Measurements from ENCODE around the gene SCD.
"Not testable (repeated sequence)": the region's sequence is repeated elsewhere in the genome, so short reads cannot be mapped to it uniquely, and the experiment has no call there.

SCD gene

GRCh38 chr10:100346765-100347567, at the start of gene SCD:
TSS of gene SCD (plus strand) at chr10:100347233. CDS start at chr10:100347505, 272 bp downstream.
- peak; percentile 86 for DNase-seq (ENCODE audit: low spot score)

- no peak for DNase-seq (ENCODE audit: low spot score)
Measured at GRCh38 chr10:100297242-100297641, 49.8 kb upstream of the SCD start.

- DNase-seq (ENCODE audit: low spot score): not testable (repeated sequence)
Measured at GRCh38 chr10:100301123-100301522, 45.9 kb upstream of the SCD start.

- DNase-seq (ENCODE audit: low spot score): no peak
Measured at GRCh38 chr10:100303724-100304319, 43.2 kb upstream of the SCD start.

GRCh38 chr10:100304414-100304813, 42.6 kb upstream of the SCD start:
- DNase-seq (ENCODE audit: low spot score): no peak

- no peak for DNase-seq (ENCODE audit: low spot score)
Measured at GRCh38 chr10:100306861-100307260, 40.2 kb upstream of the SCD start.

GRCh38 chr10:100307684-100308083, 39.3 kb upstream of the SCD start:
- no peak for DNase-seq (ENCODE audit: low spot score)

GRCh38 chr10:100311298-100311697, 35.7 kb upstream of the SCD start:
- no peak for DNase-seq (ENCODE audit: low spot score)

- DNase-seq (ENCODE audit: low spot score): no peak
Measured at GRCh38 chr10:100315615-100316014, 31.4 kb upstream of the SCD start.

GRCh38 chr10:100318207-100318606, 28.8 kb upstream of the SCD start:
- DNase-seq (ENCODE audit: low spot score): no peak

GRCh38 chr10:100319707-100320402, 27.2 kb upstream of the SCD start:
- no peak for DNase-seq (ENCODE audit: low spot score)

GRCh38 chr10:100325158-100325557, 21.9 kb upstream of the SCD start:
- DNase-seq (ENCODE audit: low spot score): no peak

- DNase-seq (ENCODE audit: low spot score): no peak
Measured at GRCh38 chr10:100327007-100327717, 19.9 kb upstream of the SCD start.

GRCh38 chr10:100327718-100328009, 19.4 kb upstream of the SCD start:
- DNase-seq (ENCODE audit: low spot score): no peak

- DNase-seq (ENCODE audit: low spot score): no peak
Measured at GRCh38 chr10:100328198-100328597, 18.8 kb upstream of the SCD start.

- DNase-seq (ENCODE audit: low spot score): no peak
Measured at GRCh38 chr10:100330079-100330478, 17.0 kb upstream of the SCD start, which contains the start of gene PKD2L1. TSS of gene PKD2L1 (minus strand) at chr10:100330228. CDS start at chr10:100330103, 125 bp downstream.

- DNase-seq (ENCODE audit: low spot score): no peak
Measured at GRCh38 chr10:100333106-100333505, 13.9 kb upstream of the SCD start.

- DNase-seq (ENCODE audit: low spot score): no peak
Measured at GRCh38 chr10:100333661-100334440, 13.2 kb upstream of the SCD start.

GRCh38 chr10:100334762-100335161, 12.3 kb upstream of the SCD start:
- no peak for DNase-seq (ENCODE audit: low spot score)

- DNase-seq (ENCODE audit: low spot score): peak; percentile 65
Measured at GRCh38 chr10:100338434-100339036, 8.5 kb upstream of the SCD start.

- no peak for DNase-seq (ENCODE audit: low spot score)
Measured at GRCh38 chr10:100339236-100339635, 7.8 kb upstream of the SCD start.
